DND-41 (cell line): Measurements from ENCODE around the gene CHST14.

Experiments
- ATAC-seq: fragments of 200-7000 bp; cut with Tn5 transposase; 3 replicates; pipeline ENCODE4 v1.9.1; 2021; ENCODE audit warnings: low read depth; ENCODE audit not compliant: insufficient read depth
- DNase-seq: peaks from one replicate; pipeline ENCODE4 v3.0.0-alpha.2; 2020
- H2AFZ ChIP-seq: 2 replicates; pipeline ENCODE4 v1.6.0; 2012; ENCODE audit warnings: low read depth, low read length
- H3K27ac ChIP-seq: 2 replicates; pipeline ENCODE4 v1.5.1; 2012; ENCODE audit warnings: low read length, inconsistent platforms
- H3K27me3 ChIP-seq: fragments of 200-600 bp; sonication (generic); 2 replicates; pipeline ENCODE4 v1.6.0; 2012; ENCODE audit warnings: low read length, mild to moderate bottlenecking, inconsistent platforms; ENCODE audit not compliant: insufficient read depth, poor library complexity
- H3K36me3 ChIP-seq: 2 replicates; pipeline ENCODE4 v1.5.1; 2012; ENCODE audit warnings: low read length, inconsistent platforms; ENCODE audit not compliant: insufficient read depth
- H3K4me1 ChIP-seq: 2 replicates; pipeline ENCODE4 v1.5.1; 2012; ENCODE audit warnings: mild to moderate bottlenecking, low read length; ENCODE audit not compliant: insufficient read depth
- H3K4me2 ChIP-seq: 2 replicates; pipeline ENCODE4 v1.6.0; 2012; ENCODE audit warnings: mild to moderate bottlenecking, moderate library complexity, low read length, inconsistent platforms; ENCODE audit not compliant: insufficient read depth
- H3K4me3 ChIP-seq, 2 experiments: fragments of 200-600 bp in 1 of 2; shearing (Covaris generic) in 1 of 2; 2 replicates each; pipeline ENCODE4 v1.5.1; 2012 to 2016; ENCODE audit warnings: inconsistent platforms in 2 of 2, low read length in 2 of 2, mild to moderate bottlenecking in 2 of 2, low read depth in 1 of 2, moderate library complexity in 1 of 2
- H3K79me2 ChIP-seq: 2 replicates; pipeline ENCODE4 v1.6.0; 2012; ENCODE audit warnings: low read length, inconsistent platforms; ENCODE audit not compliant: insufficient read depth
- H3K9ac ChIP-seq: 2 replicates; pipeline ENCODE4 v1.6.0; 2012; ENCODE audit warnings: low read depth, mild to moderate bottlenecking, inconsistent platforms, low read length, moderate library complexity
- H3K9me3 ChIP-seq: 2 replicates; pipeline ENCODE4 v1.5.1; 2012; ENCODE audit warnings: low read length, moderate library complexity, mild to moderate bottlenecking, inconsistent platforms; ENCODE audit not compliant: insufficient read depth, severe bottlenecking
- H4K20me1 ChIP-seq: 2 replicates; pipeline ENCODE4 v1.6.0; 2012; ENCODE audit warnings: low read length; ENCODE audit not compliant: insufficient read depth
- EZH2 ChIP-seq: IDR thresholded peaks from 3 replicates; pipeline ENCODE4 v1.6.1; 2012; ENCODE audit warnings: borderline replicate concordance, low read depth, mild to moderate bottlenecking, moderate library complexity, low read length, inconsistent platforms; ENCODE audit not compliant: severe bottlenecking
- TF ChIP-seq, protein P1 (sequence below): IDR thresholded peaks from 2 replicates; pipeline ENCODE4 v1.5.1; 2012; ENCODE audit warnings: borderline replicate concordance, low read length, moderate library complexity, mild to moderate bottlenecking; ENCODE audit not compliant: poor library complexity, severe bottlenecking; ENCODE audit errors: extremely low read depth

Gene CHST14

GRCh38 chr15:40512440-40512839 lies 41.7 kb downstream of the CHST14 start:
- Histone ChIP-seq H3K9ac (no peak overlapping the region), H3K4me2 (no peak overlapping the region), H4K20me1 (no peaks in the 10 kb centered on the region), H2AFZ (no peak overlapping the region), H3K27ac (no peak overlapping the region), H3K79me2 (no peaks in the 10 kb centered on the region), H3K4me3 (no peak overlapping the region), H3K27me3 (no peaks in the 10 kb centered on the region), H3K36me3 (no peaks in the 10 kb centered on the region), H3K4me1 (peaks cover 1% of the 10 kb centered on the region; the same call in 1 of the 2 replicates), H3K9me3 (no peaks in the 10 kb centered on the region)
- DNase-seq, result no peak
- TF ChIP-seq EZH2, result no peak
- TF ChIP-seq, protein P1, sequence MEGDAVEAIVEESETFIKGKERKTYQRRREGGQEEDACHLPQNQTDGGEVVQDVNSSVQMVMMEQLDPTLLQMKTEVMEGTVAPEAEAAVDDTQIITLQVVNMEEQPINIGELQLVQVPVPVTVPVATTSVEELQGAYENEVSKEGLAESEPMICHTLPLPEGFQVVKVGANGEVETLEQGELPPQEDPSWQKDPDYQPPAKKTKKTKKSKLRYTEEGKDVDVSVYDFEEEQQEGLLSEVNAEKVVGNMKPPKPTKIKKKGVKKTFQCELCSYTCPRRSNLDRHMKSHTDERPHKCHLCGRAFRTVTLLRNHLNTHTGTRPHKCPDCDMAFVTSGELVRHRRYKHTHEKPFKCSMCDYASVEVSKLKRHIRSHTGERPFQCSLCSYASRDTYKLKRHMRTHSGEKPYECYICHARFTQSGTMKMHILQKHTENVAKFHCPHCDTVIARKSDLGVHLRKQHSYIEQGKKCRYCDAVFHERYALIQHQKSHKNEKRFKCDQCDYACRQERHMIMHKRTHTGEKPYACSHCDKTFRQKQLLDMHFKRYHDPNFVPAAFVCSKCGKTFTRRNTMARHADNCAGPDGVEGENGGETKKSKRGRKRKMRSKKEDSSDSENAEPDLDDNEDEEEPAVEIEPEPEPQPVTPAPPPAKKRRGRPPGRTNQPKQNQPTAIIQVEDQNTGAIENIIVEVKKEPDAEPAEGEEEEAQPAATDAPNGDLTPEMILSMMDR, result no peak
- ATAC-seq, result no peak

- ATAC-seq (no peak), DNase-seq (no peak)
- Histone ChIP-seq H2AFZ (no peak overlapping the region), H3K27me3 (no peaks in the 10 kb centered on the region), H3K27ac (no peak overlapping the region), H3K4me3 (no peak overlapping the region), H3K4me1 (no peaks in the 10 kb centered on the region), H3K36me3 (no peaks in the 10 kb centered on the region), H4K20me1 (no peaks in the 10 kb centered on the region), H3K9me3 (no peaks in the 10 kb centered on the region), H3K9ac (no peak overlapping the region), H3K4me2 (no peak overlapping the region), H3K79me2 (no peaks in the 10 kb centered on the region)
- TF ChIP-seq, protein P1, result no peak
- no peak for TF ChIP-seq EZH2
Observed at GRCh38 chr15:40513609-40514008, 42.8 kb downstream of the CHST14 start.

- H3K27ac ChIP-seq, result no peak overlapping the region
- H3K4me3 ChIP-seq, result no peak overlapping the region
- H3K36me3 ChIP-seq, result no peaks in the 10 kb centered on the region
- no peaks in the 10 kb centered on the region for H4K20me1 ChIP-seq
- H3K79me2 ChIP-seq, result no peaks in the 10 kb centered on the region
- DNase-seq (no peak), ATAC-seq (no peak)
- H3K9ac ChIP-seq, result no peak overlapping the region
- H3K4me1 ChIP-seq, result peaks cover 5% of the 10 kb centered on the region
- no peak overlapping the region for H2AFZ ChIP-seq
- no peak for TF ChIP-seq EZH2
- TF ChIP-seq, protein P1, result no peak
- H3K27me3 ChIP-seq, result no peaks in the 10 kb centered on the region
- no peak overlapping the region for H3K4me2 ChIP-seq
- no peaks in the 10 kb centered on the region for H3K9me3 ChIP-seq
Observed at GRCh38 chr15:40516322-40516721, 45.5 kb downstream of the CHST14 start.
